Measurements from ENCODE around the gene ADAMTSL3.

GRCh38 chr15:84079885-84080777, 426.2 kb downstream of the ADAMTSL3 start:
- TF ChIP-seq CTCF (conservative IDR thresholded peaks at IDR 0.05; ENCODE audit: low read length) (no peak), EZH2phosphoT487 (IDR thresholded peaks at IDR 0.05; ENCODE audit: borderline replicate concordance) (no peak)
